CD4-positive, alpha-beta T cell treated with Interleukin-15 for 1 hour (primary cell): Measurements from ENCODE around the gene DNAJC11.
"Not testable (repeated sequence)": the region's sequence is repeated elsewhere in the genome, so short reads cannot be mapped to it uniquely, and the experiment has no call there.

ENCODE experiments used
- DNase-seq: peaks from one replicate; pipeline ENCODE4 v3.0.0-alpha.2; 2020

Gene DNAJC11, protein sequence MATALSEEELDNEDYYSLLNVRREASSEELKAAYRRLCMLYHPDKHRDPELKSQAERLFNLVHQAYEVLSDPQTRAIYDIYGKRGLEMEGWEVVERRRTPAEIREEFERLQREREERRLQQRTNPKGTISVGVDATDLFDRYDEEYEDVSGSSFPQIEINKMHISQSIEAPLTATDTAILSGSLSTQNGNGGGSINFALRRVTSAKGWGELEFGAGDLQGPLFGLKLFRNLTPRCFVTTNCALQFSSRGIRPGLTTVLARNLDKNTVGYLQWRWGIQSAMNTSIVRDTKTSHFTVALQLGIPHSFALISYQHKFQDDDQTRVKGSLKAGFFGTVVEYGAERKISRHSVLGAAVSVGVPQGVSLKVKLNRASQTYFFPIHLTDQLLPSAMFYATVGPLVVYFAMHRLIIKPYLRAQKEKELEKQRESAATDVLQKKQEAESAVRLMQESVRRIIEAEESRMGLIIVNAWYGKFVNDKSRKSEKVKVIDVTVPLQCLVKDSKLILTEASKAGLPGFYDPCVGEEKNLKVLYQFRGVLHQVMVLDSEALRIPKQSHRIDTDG

DNA sequence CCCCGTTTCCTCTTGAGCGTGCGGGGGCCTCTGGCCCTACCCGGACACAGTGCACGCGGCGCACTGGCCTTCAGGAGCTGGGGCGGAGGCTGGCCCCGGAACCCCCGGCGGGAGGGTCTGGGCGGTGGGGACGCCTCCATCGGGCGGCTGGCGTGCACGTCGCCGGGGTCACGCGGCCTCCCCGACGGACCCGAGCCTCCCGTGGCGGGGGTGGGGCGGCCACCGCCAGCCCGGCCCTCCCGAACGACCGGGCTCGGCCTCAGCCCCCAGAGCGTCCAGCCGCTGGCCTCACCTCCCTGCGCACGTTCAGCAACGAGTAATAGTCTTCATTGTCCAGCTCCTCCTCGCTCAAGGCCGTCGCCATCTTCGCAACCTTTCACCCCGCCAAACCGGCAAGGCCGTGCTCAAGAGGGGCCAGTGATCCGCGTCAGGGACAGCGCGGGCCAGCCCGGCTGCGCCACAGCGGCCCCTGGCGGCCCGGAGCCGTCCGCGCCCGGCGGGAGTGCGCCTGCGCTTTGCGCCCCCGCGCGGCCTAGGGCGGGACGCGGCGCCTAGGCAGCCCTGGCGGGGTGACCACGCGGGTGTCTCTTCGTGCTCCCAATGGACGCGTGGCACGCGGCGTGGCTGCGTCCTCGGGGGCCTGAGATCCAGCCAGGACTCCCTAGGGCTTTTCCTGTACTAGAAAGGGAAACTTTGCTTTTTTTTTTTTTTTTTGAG is at the start of gene DNAJC11:
Gene DNAJC11, minus strand, starts transcription at position 380 of the 717 bp plus-strand sequence. Its CDS starts 16 bp downstream, at position 364.
- peak; percentile 91 for DNase-seq

DNA sequence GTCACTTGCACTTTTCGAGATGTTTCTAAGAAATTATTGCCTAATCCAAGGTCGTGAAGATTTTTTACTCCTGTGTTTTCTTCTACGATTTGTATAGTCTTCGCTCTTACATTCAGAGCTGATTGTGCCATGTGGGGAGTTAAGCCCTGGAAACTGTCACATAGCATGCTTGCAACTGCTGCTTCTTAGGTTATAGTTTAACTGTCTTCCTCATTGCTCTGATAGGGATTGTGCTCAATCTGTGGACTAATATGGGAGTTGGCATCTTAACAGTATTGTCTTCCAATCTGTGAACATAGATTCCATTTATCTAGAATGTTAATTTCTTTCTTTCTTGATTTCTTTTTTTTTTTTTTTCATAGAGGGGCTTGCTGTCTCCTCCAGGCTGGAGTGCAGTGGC is 48.9 kb upstream of the DNAJC11 start:
- no peak for DNase-seq

DNA sequence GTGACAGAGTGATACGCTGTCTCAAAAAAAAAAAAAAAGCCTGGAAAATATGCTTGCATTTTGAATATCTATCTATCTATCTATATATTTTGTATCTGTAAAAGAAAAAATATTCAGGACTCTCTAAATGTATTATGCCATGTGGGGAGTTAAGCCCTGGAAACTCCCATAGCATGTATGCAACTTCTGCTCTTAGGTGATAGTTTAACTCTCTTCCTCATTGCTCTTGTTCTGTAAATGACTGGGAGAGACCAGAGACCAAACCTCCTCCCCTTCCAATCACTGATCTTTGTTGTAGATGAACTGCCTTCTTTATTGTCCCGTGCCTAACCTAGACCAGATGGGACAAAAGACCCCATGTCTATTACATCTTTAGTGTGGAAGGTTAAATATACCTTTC is 46.1 kb upstream of the DNAJC11 start:
- no peak for DNase-seq

DNA sequence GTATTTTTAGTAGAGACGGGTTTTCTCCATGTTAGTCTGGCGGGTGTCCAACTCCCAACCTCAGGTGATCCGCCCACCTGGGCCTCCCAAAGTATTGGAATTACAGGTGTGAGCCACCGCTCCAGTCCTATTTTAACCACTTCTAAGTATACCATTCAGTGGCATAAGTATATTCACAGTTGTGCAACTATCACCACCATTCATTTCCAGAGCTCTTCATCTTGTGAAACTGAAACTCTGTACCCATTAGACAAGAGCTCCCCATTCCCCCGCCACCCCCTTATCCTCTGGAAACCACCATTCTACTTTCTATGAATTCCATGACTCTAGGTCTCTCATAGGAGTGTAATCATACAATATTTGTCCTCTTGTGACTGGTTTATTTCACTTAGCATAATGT is 43.5 kb upstream of the DNAJC11 start:
- DNase-seq: no peak

DNA sequence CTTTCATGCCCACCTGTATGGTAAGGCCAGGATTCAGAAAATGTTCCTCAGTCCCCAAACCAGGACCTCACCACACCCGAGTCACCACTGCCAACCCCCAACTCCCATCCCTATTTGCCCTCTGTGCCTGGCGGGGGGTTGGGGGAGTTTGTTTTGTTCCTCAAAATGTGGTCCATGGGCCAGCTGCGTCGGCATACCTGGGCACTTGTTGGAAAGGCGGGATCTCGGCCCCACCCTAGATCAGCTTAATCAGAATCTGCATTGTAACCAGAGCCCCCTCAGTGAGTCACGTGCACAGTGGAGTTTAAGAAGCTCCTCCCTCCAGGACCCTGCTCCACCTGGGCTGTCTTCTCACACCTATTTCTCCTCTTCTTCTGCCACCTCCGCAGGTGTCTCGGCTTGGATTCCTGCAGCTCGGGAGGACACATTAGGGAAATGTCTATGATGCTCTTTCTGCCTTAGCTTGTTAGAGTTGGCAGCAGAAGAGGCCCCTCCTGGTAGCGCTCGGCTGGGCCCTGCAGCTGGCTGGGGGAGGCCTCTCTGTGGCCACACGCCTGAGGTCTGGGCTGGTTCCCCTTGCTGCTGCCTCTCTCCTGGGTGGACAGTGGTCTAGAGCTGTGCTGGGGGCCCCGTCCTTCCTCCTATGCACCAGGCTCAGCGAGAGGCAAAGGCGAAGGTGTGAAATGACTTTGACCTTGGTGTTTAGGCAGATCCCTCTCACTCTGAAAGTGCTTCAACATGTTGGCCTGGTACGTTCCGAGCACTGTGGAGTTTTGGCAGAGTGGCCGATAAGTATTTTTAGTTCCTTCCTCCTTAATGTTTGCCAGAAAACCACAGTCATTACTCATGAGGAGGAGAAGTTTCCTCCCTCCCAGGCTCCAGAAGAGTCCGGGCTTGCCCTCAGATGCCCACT is 41.8 kb upstream of the DNAJC11 start:
- peak; percentile 30 for DNase-seq

DNA sequence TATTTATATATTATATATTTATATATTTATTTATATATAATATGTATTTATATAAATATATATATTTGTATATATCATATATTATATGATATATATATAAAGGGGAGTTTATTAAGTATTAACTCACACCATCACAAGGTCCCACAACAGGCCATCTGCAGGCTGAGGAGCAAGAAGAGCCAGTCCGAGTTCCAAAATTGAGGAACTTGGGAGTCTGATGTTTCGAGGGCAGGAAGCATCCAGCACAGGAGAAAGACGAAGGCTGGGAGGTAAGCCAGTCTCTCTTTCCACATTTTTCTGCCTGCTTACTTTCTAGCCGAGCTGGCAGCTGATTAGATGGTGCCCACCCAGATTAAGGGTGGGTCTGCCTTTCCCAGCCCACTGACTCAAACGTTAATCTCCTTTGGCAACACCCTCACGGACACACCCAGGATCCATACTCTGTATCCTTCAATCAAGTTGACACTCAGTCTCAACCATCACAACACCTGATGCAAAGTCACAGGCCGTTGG is 41.1 kb upstream of the DNAJC11 start:
- not testable (repeated sequence) for DNase-seq

DNA sequence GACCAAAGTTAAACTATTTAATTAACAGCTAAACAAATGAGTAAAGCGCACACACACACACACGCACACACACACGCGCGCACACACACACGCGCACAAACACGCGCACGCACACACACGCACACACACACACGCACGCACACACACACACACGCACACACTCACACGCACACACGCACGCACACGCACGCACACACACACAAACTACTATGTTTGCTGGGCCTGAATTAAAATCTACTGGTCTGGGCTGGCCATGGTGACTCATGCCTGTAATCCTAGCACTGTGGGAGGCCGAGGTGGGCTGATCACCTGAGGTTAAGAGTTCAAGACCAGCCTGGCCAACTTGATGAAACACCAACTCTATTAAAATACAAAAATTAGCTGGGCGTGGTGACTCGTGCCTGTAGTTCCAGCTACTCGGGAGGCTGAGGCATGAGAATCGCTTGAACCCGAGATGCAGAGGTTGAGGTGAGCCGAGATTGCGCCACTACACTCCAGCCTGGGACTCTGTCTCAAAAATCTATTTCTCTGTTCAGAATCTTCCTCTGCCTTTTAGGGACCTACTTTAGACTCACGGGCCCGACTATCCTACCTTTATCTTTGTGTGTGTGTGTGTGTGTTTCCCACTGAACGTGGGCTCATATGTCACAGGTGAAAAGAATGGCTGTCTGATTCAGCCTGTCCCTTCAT is 37.5 kb upstream of the DNAJC11 start:
- no peak for DNase-seq

DNA sequence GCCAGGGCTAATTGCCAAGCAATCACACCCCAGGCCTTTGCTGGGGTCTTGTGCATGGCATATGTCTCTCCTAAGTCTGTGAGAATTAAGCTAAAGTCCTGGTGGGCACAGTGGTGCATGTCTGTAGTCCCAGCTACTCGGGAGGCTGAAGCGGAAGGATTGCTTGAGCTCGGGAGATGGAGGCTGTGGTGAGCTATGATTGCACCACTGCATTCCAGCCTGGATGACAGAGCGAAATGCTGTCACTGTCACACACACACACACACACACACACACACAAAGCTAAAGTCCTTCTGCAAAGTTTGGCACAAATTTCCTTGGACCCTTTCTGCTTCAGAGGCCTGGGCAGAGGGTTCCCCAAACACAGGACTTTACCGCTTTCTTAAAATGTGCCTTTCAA is 31.3 kb upstream of the DNAJC11 start:
- no peak for DNase-seq

DNA sequence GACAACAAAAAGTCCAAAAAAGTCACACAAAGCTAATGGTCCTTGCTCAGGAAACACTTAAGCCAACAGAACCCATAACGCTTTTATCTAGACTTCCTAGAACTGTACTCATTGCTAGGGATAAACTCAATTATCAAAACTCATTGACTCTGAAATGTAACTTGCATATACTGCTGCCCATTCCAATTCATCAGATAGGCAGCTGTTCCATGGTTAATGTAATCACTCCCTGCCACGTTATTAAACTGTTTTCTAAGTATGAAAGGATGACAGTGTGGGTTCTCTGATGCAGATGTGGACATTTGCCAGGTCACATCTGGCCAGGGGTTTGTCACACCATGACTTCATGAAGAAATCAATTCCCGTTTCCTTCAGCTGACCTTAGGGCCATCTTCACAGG is 30.3 kb upstream of the DNAJC11 start:
- no peak for DNase-seq

DNA sequence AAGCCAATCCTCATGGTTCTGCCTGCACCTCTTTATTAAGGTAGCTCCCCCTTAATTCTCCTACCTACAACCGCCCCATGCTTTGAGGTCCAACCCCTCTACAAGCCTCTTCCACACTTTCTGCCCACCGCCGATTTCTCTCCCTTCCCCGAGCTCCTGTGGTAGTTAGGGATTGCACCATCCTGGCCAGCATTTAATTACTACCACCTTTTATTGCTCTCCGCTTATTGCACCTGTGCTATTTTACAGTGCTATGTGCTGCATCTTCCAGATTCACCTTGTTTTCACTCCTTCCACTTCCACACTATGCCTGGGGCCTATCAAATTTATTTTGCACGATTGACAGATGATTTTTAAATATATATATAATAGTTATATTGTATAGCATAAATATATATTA is 29.3 kb upstream of the DNAJC11 start:
- DNase-seq: no peak

DNA sequence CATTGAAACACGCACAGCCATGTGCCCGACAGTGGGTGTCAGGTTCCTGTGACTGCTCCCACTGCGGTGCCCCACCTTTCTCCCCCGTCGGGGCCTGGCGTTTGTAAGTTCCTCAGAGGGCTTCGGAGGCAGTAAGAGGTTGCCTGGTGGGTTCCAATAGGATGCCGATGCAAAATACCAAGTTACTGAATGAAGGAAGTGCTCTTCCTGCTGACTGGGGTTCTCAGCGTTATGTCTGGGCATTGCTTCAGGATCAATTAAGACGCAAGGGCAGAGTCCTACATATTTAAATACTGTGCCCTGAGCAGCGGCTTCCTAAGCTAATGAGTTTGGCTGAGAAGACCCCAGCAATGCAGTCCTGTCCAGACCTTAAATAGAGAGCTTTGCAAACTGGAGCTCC is 28.9 kb upstream of the DNAJC11 start:
- no peak for DNase-seq

DNA sequence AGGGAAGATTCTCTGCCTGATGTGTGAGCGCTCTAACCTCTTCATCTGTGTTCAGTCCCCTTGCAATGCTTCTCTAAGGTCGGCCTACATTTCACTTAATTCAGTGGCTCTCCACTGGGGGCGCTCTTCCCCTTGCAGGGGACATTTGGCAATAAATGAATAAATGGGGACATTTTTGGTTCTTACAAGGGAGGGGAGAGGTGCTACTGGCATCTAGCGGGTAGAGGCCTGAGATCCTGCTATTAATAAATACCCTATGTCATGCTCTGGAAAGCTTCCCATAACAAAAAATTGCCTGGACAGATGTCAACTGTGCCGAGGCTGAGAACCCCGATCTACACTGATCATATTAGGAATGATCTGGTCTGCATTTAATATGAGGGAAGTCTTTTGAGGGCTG is 25.9 kb upstream of the DNAJC11 start:
- DNase-seq: peak; percentile 57

DNA sequence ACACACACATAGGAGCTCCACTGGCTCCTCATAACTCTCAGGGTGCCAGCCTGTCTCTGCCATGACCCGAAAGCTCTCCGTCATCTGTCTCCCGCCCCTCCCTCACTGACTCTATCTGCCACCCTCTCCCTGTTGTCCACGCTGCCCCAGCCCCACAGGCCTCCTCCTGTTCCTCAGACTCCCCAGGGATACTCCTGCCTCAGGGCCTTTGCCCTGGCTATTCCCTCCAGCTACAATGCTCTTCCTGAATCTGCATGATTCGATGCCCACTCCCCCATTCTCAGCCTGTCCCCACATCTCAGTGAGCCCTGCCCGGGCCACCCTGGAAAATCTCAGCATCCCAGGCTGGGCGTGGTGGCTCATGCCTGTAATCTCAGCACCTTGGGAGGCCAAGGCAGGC is 24.6 kb upstream of the DNAJC11 start:
- no peak for DNase-seq

DNA sequence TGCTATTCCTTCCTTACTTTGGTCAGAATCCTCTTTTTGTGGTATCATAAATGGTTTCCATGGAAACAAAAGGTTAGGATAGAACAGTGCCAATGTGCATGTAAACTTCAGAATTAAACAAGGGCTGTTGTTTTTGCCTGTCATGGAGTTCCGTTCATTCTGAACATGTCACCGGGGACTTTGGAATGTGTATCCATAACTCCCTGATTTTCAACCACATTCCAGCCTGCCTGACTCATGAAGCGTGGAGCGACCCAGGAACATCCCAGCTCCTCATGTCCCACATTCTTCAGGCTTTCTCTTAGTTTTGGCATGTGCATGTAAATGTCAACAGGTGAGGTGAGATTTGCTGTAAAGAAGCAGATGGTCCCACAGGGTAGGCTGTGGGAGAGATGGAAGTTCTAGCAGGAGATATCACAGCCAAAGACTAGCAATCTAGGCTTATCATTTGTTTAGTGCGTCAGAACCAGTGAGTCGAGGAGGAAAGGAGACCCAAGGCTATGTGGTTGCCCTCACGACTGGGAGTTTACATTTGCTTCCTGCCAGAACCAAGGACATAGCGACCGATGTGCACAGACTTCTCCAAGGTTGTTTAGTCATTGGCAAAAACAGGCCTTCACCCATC is 23.0 kb upstream of the DNAJC11 start:
- DNase-seq: no peak

DNA sequence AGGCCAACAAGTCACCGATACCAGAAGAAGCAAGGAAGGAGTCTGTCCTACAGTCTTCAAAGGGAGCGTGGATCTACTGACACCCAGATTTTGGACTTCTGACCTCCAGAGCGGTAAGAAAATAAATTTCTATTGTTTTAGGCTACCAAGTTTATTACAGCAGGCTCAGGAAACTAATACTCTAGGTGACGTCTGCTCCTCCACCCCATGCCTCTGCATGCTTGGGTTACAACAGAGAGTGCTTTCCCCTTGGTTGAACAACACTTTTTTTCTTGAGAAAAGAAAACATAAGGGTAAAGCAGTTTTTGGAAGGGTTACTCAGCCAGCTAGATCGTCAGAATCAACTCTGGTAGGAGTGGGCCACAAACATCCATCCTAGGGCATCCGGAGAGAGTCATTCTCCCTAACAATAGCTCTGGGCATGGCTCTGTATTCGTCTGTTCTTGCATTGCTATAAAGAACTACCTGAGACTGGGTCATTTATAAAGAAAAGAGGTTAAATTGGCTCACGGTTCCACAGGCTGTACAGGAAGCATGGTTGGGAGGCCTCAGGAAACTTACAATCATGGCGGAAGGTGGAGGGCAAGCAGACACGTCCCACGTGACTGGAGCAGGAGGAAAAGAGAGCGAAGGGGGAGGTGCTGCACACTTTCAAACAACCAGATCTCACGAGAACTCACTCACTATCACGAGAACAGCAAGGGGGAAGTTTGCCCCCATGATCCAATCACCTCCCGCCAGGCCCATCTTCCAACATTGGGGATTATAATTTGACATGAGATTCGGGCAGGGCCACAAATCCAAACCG is 22.2 kb upstream of the DNAJC11 start:
- no peak for DNase-seq

DNA sequence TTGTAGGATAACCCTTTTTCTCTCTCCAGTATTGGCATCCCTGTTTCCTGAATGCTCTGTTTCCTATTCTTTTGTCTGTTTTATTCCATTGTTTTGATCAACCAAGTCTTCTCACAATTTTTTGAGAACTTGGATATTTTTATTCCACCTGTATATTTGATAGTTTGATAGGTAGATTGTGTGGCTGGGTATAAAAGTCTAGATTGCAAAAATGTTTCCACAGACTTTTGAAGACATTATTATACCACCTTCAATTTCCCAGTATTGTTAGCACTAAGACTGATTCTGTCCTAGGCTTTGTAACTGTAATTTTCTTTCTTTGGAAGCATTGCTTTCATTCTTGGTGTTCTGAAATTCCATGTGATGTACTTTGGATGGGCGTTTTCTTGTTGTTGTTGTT is 9.6 kb upstream of the DNAJC11 start:
- no peak for DNase-seq

DNA sequence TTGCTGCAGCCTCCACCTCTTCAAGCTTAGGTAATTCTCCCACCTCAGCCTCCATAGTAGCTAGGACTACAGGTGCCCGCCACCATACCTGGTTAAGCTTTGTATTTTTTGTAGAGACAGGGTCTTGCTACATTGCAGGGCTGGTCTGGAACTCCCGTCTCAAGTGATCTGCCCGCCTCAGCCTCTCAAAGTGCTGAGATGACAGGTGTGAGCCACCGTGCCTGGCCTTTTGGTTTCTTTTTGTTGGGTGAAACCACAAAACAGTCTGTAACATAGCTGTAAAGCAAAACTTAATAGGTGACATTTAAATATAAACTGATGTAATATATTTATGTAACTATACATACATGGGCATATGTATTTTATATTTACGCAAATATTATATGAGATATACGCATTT is 3.1 kb upstream of the DNAJC11 start:
- no peak for DNase-seq

DNA sequence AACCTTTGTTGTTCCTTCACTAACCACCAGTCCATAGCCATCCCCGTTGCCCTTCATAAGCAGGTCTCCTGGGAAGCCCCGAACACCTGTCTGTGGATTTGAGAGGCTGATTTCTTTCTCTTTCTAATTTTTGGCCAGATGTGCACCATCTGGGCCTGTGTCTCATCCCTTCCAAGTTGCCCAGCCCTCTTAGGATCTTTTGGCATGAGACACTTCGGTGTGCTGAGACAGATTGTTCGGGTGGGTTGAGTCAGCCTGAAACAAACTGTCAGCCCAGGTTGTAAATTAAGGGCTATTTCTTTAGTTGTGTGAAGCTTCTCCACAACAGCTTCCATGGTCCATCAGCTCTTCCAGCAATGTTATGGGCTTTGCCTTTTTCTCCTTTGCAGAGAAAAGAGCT is 1.4 kb upstream of the DNAJC11 start:
- DNase-seq: no peak

DNA sequence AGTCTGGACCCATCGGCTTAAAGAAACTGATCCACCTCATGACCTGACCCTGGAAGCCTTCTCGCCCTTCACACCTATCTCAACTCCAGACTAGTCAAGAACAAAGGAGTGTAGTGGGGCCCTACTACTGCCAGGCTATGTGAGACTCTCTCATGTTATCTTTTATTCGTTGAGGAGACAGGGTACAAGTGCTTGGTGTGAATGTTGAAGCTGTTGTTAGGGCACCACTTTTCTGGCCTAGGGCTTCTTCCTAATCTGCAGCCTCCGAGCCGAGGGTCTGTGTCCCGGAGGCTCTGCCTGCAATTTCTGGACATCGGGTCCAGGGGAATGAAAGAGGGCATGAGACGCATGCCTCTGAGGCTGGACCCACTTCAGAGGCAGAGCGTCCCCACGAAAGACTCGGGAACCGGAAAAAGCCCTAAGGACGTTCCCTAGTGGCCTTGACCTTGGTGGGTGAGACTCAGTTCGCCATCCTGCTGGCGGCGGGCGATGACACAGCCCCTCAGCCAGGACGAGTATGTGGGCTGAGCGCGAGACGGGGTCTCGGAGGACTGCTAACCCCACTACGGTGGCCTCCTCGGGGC is 671 bp downstream of the DNAJC11 start:
- no peak for DNase-seq

DNA sequence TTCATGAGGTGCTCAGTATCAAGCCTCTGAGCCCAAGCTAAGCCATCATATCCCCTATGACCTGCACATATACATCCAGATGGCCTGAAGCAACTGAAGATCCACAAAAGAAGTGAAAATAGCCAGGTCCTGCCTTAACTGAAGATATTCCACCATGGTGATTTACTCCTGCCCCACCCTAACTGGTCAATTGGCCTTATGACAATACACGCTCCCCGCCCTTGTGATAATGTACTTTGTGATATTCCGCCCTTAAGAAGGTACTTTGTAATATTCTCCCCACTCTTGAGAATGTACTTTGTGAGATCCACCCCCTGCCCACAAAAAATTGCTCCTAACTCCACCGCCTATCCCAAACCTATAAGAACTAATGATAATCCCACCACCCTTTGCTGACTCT is 1.7 kb downstream of the DNAJC11 start:
- not testable (repeated sequence) for DNase-seq
